Activated CD4-positive, CD25-positive, alpha-beta regulatory T cell treated with anti-CD3 and anti-CD28 coated beads, Interleukin-2, amount 50 U/mL, for 16 hours (primary cell): ENCODE data around the gene MAP4K5.

Source experiments
- DNase-seq: peaks from one replicate; pipeline ENCODE4 v3.0.0-alpha.2; 2020; ENCODE audit warnings: low read depth, low spot score

MAP4K5 gene

GRCh38 chr14:50476134-50476533, 56.2 kb downstream of the MAP4K5 start:
- no peak for DNase-seq

GRCh38 chr14:50475460-50475859, 56.9 kb downstream of the MAP4K5 start:
- DNase-seq = no peak

GRCh38 chr14:50471838-50472465, 60.4 kb downstream of the MAP4K5 start:
- DNase-seq = no peak

GRCh38 chr14:50469982-50470381, 62.4 kb downstream of the MAP4K5 start:
- no peak for DNase-seq

GRCh38 chr14:50462111-50462510, 70.3 kb downstream of the MAP4K5 start:
- no peak for DNase-seq

- no peak for DNase-seq
Measured at GRCh38 chr14:50453869-50454268, 78.5 kb downstream of the MAP4K5 start.

GRCh38 chr14:50452979-50453705, 79.2 kb downstream of the MAP4K5 start:
- no peak for DNase-seq

GRCh38 chr14:50452296-50452695, 80.1 kb downstream of the MAP4K5 start:
- DNase-seq = no peak

- no peak for DNase-seq
Measured at GRCh38 chr14:50451854-50452253, 80.5 kb downstream of the MAP4K5 start.

GRCh38 chr14:50447461-50447860, 84.9 kb downstream of the MAP4K5 start:
- DNase-seq = no peak

- no peak for DNase-seq
Measured at GRCh38 chr14:50434528-50434927, 97.8 kb downstream of the MAP4K5 start.

GRCh38 chr14:50432131-50432530, 100.2 kb downstream of the MAP4K5 start:
- no peak for DNase-seq

GRCh38 chr14:50425816-50426215, 106.6 kb downstream of the MAP4K5 start:
- DNase-seq = no peak

GRCh38 chr14:50425105-50425504, 107.3 kb downstream of the MAP4K5 start:
- no peak for DNase-seq

- DNase-seq = no peak
Measured at GRCh38 chr14:50423529-50423928, 108.8 kb downstream of the MAP4K5 start.

GRCh38 chr14:50421499-50421898, 110.9 kb downstream of the MAP4K5 start:
- no peak for DNase-seq

- DNase-seq = no peak
Measured at GRCh38 chr14:50417853-50418252, 114.5 kb downstream of the MAP4K5 start.

GRCh38 chr14:50410921-50411320, 121.4 kb downstream of the MAP4K5 start:
- no peak for DNase-seq

GRCh38 chr14:50410071-50410470, 122.3 kb downstream of the MAP4K5 start:
- DNase-seq = no peak

- DNase-seq = no peak
Measured at GRCh38 chr14:50407111-50407812, 125.1 kb downstream of the MAP4K5 start.

- no peak for DNase-seq
Measured at GRCh38 chr14:50403419-50403818, 128.9 kb downstream of the MAP4K5 start.

GRCh38 chr14:50402965-50403364, 129.4 kb downstream of the MAP4K5 start:
- DNase-seq = no peak

GRCh38 chr14:50400461-50400860, 131.9 kb downstream of the MAP4K5 start:
- DNase-seq = no peak
